ENCODE data around the gene ADAM22.
A peak's percentile ranks its signal among the peaks of the same experiment; 100 is the strongest.
"Not testable (repeated sequence)": the region's sequence is repeated elsewhere in the genome, so short reads cannot be mapped to it uniquely, and the experiment has no call there.

Gene ADAM22

DNA sequence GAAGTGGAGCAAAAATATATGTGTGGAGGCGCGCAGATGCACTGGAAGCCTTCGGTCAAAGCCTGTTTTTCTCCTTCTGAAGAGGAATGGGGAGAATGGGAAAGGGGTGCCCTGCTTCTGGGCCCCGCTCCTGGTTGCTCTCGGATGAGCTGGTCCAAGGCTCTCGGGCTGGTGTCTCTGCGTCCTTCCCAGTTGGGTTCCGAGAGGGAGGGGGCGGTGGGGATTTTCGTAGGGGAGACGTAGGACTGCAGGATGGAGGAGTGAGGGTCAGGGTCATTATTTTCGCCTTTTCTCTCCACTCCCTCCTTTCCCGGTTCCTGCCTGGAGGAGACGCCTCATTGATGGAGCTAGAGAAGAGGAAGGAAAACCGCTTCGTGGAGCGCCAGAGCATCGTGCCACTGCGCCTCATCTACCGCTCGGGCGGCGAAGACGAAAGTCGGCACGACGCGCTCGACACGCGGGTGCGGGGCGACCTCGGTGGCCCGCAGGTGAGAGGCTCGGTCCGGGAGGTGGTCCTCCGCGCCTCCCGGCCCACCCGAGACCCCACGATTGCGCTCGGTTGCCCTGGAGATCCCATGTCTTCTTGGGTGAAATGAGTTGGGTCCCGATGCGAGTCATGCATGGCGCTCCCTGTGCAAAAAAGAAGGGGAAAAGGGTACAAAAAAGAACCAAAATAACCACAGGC lies 790 bp downstream of the ADAM22 start:
- no peaks in the 10 kb centered on the region for H3K9me3 Mint-ChIP-seq
- H3K27ac Mint-ChIP-seq = no peak overlapping the region
- H3K27me3 Mint-ChIP-seq = peaks cover 44% of the 10 kb centered on the region
- CTCF ChIA-PET = no interaction called here
- H3K4me3 Mint-ChIP-seq = peak overlapping the region; percentile 83
- H3K36me3 Mint-ChIP-seq = peaks cover 5% of the 10 kb centered on the region
- H3K4me1 Mint-ChIP-seq = peaks cover 15% of the 10 kb centered on the region
- peak; percentile 34 for DNase-seq

DNA sequence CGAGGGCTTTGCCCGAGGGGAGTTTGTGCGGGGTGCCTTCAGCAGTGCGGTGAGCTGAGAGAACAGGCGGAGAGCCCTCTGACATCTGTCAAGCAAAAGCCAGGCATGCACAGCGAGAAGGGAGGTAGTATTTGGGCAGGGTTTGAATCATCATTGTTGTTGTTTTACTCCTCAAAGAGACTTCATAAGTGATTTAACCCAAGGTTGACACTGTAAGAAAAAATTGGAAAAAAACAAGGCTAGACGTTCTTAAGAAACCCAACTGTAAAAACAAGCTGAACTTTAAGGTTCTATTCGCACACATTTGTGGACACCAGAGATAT lies 1.3 kb downstream of the ADAM22 start:
- Mint-ChIP-seq H3K27ac (no peak overlapping the region), H3K27me3 (peaks cover 43% of the 10 kb centered on the region), H3K4me3 (peak overlapping the region; percentile 83), H3K36me3 (peaks cover 5% of the 10 kb centered on the region), H3K4me1 (peaks cover 15% of the 10 kb centered on the region), H3K9me3 (no peaks in the 10 kb centered on the region)
- no peak for DNase-seq
- CTCF ChIA-PET = no interaction called here

DNA sequence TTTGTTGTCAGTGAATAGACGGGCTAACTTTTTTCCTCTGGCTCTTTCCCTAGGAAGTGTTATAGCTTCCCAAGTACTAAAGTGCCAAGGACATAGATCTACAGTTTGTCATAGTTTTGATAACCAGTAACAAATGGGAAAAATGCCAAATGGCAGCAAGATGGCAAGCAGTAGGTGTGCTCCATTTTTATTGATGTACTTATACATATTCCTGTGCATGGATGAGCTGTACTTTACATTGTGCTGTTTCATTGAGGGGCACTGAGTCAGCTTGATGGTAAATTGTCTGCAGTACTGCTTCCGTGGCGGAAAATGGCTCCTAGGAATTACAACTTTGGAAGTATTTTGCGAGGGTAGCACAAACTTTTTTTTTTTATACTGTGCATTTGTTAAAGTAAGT lies 7.1 kb downstream of the ADAM22 start:
- Mint-ChIP-seq H3K4me1 (no peaks in the 10 kb centered on the region), H3K9me3 (no peaks in the 10 kb centered on the region), H3K27ac (no peak overlapping the region), H3K36me3 (peaks cover 1% of the 10 kb centered on the region), H3K27me3 (peaks cover 4% of the 10 kb centered on the region), H3K4me3 (no peak overlapping the region)
- CTCF ChIA-PET = no interaction called here
- no peak for DNase-seq

DNA sequence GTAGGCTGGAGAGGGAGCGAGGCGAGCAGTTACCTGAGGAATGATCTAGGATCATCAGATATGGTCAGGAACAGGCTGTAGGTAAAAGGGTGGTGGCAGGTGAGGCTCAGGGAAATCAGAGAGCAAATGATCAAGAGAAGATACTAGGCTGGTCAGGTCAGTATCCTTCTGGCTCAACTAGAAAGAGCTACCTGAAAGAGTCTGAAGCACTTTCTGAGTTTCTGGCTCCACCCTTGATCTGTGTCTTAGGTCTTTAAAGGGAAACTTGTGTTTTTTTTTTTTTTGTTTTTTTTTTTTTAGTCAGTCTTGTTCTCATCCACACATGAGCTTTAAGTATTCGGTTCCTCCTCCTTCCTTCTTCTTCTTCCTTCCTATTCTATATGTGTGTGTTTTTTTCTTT lies 10.5 kb downstream of the ADAM22 start:
- H3K27ac Mint-ChIP-seq = no peak overlapping the region
- H3K9me3 Mint-ChIP-seq = no peaks in the 10 kb centered on the region
- H3K36me3 Mint-ChIP-seq = no peaks in the 10 kb centered on the region
- no peaks in the 10 kb centered on the region for H3K27me3 Mint-ChIP-seq
- no peak for DNase-seq
- CTCF ChIA-PET = no interaction called here
- no peaks in the 10 kb centered on the region for H3K4me1 Mint-ChIP-seq
- H3K4me3 Mint-ChIP-seq = no peak overlapping the region

DNA sequence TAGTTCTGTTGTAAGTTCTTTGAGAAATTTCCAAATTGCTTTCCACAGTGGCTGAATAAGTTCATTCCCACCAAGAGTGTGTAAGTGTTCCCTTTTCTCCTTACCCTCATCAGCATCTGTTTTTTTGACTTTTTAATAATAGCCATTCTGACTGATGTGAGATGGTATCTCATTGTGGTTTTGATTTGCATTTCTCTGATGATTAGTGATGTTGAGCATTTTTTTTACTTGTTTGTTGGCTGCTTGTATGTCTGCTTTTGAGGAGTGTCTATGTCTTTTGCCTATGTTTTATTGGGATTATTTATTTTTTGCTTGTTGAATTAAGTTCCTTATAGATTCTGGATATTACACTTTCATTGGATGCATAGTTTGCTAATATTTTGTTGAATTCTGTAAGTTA lies 11.9 kb downstream of the ADAM22 start:
- DNase-seq, H3K4me3 Mint-ChIP-seq, H3K9me3 Mint-ChIP-seq, CTCF ChIA-PET, H3K4me1 Mint-ChIP-seq, H3K27me3 Mint-ChIP-seq, H3K27ac Mint-ChIP-seq, H3K36me3 Mint-ChIP-seq: not testable (repeated sequence)

DNA sequence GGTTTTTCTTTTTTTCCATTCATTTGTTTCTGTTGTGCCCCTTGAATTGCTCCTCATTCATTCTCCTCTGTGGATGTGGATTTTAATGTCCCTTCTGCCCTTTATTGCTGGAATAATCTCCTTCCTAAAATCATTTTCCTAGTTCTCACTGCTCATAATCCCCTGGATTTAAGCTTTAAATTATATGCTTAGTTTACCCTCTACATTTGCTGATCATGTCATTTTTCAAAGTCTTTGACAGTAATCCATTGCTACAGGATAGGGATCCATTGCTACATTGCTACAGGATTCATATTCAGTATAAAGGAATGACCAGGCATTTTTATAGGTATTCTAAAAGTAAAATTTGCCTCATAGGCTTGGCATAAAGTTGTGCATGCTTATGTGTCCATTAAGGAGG lies 14.3 kb downstream of the ADAM22 start:
- CTCF ChIA-PET = no interaction called here
- DNase-seq = no peak
- no peaks in the 10 kb centered on the region for H3K27me3 Mint-ChIP-seq
- no peaks in the 10 kb centered on the region for H3K36me3 Mint-ChIP-seq
- no peak overlapping the region for H3K27ac Mint-ChIP-seq
- H3K4me3 Mint-ChIP-seq = no peak overlapping the region
- H3K9me3 Mint-ChIP-seq = no peaks in the 10 kb centered on the region
- H3K4me1 Mint-ChIP-seq = no peaks in the 10 kb centered on the region

DNA sequence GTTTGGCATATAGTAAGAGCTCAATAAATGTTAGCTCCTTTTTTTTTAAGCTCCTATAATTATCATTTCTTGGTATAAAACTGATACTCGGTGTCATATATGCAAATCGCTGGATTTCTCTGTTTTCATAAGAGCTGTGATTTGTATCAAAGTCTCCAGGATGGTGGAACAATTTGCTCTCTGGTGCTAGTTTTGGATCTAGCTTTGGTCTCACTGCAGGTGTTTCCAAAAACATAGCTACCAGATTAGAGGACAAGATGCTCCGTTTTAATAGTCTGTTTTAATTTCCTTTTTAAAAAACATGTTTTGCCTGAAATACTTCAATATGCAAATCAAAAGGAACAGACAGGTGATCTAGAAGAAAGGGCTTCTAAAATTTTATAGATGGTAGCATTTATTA lies 25.3 kb downstream of the ADAM22 start:
- Mint-ChIP-seq H3K4me3 (no peak overlapping the region), H3K4me1 (no peaks in the 10 kb centered on the region), H3K36me3 (no peaks in the 10 kb centered on the region), H3K9me3 (no peaks in the 10 kb centered on the region), H3K27ac (no peak overlapping the region), H3K27me3 (no peaks in the 10 kb centered on the region)
- CTCF ChIA-PET = interaction anchor here (0.9 kb wide), 1 partner anchor 161 kb away, joined by 3 read pairs; no protein-coding TSS in a partner anchor
- DNase-seq = no peak

DNA sequence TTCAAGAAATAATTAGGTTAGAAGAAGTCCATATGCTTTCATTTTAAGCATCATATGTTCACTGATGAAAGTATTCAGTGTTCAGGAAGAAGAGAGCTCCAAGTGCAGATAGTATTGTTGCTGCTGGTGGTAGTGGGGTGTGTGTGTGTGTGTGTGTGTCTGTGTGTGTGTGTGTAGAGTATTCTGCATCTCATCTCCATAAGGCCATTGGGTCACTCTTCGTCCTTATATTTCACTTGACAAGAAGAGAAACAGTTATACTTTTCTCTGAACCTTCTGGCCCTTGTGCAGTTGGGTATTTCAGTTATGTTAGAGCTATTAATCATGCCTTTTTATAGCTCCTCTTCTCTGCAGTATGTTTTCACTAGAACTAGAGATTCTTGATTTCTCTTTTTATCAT lies 26.2 kb downstream of the ADAM22 start:
- CTCF ChIA-PET = no interaction called here
- H3K4me1 Mint-ChIP-seq = no peaks in the 10 kb centered on the region
- H3K36me3 Mint-ChIP-seq = no peaks in the 10 kb centered on the region
- no peak for DNase-seq
- H3K4me3 Mint-ChIP-seq = no peak overlapping the region
- H3K9me3 Mint-ChIP-seq = no peaks in the 10 kb centered on the region
- no peaks in the 10 kb centered on the region for H3K27me3 Mint-ChIP-seq
- H3K27ac Mint-ChIP-seq = no peak overlapping the region

DNA sequence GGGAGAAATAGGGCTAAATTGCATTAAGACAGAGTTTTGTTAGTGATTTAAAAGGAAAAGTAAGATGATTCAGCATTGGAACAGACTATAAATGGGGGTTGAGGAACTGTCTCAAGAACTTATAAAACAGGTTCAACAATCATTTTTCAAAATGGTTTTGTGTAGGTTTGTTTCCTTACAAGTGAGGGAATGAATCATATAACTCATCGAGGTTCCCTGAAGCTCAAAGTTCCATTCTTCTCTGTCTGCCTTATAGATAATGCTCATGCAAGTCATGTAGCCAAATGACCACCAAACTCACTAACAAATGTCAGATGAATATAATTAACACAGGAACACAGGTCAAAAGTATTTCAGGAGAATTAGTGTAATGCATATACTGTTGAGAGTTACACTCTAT lies 27.7 kb downstream of the ADAM22 start:
- H3K36me3 Mint-ChIP-seq = no peaks in the 10 kb centered on the region
- CTCF ChIA-PET = interaction anchor here (0.6 kb wide), 1 partner anchor 863 kb away, joined by 3 read pairs; no protein-coding TSS in a partner anchor
- H3K27ac Mint-ChIP-seq = no peak overlapping the region
- no peak for DNase-seq
- H3K4me3 Mint-ChIP-seq = no peak overlapping the region
- H3K9me3 Mint-ChIP-seq = no peaks in the 10 kb centered on the region
- no peaks in the 10 kb centered on the region for H3K4me1 Mint-ChIP-seq
- no peaks in the 10 kb centered on the region for H3K27me3 Mint-ChIP-seq

DNA sequence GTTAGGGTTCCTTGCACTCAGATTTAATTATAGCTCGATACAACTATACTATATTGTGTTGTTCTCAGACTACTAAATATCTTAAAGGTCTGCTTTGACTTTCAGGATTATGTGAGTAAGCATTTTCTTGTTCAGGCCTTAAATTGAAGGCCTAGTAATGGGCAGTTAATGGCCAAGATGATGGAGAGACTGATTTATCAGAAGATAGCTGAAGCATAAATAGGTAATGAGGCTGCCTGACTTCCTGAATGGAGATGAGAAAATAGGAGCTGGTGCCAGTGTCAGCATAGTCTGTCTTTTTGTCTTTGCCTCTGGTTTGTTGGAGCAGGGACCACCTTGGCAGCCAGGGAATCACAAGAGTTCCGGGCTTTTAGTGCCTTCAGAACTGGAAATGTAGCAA lies 32.2 kb downstream of the ADAM22 start:
- Mint-ChIP-seq H3K9me3 (no peaks in the 10 kb centered on the region), H3K36me3 (no peaks in the 10 kb centered on the region), H3K4me3 (no peak overlapping the region), H3K27me3 (no peaks in the 10 kb centered on the region), H3K27ac (no peak overlapping the region), H3K4me1 (no peaks in the 10 kb centered on the region)
- CTCF ChIA-PET = no interaction called here
- no peak for DNase-seq

DNA sequence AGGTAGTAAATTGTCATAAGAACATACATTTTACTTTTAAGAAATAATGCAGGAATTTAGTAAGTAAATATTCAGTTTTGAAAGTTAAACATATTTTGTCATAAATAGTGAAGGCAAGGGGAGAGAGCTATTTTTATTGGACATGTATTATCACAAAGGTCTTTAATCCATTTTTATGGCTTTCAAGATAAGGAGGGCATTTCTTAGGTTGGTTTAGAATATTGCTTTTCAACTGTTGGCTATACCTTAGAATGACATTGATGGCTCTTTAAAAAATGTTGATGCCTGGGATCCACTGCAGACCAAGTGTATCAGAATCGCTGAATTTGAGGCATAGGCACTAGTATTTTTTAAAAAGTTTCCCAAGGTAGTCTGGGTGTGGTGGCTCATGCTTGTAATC lies 34.0 kb downstream of the ADAM22 start:
- Mint-ChIP-seq H3K4me1 (no peaks in the 10 kb centered on the region), H3K4me3 (no peak overlapping the region), H3K9me3 (no peaks in the 10 kb centered on the region), H3K36me3 (no peaks in the 10 kb centered on the region), H3K27ac (no peak overlapping the region), H3K27me3 (no peaks in the 10 kb centered on the region)
- CTCF ChIA-PET = no interaction called here
- DNase-seq = no peak

DNA sequence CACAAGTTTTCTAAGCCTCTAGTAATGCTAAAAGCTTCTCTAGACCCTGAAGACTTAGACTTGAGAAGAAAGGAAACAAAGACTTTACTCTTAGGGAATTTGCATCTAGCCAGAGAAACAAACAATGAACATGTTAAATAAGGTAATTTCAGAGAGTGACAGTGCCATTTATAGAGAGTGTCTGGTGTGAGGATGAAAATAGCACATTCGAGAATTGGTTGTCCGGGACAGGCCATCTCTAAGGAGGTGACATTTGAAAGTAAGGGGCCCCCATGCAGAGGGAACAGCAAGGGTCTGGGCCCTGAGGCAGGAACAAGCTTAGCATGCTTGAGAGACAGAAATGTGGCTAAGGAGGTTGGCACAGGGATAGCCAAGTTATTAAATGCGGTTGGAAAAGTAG lies 48.1 kb downstream of the ADAM22 start:
- Mint-ChIP-seq H3K4me3 (no peak overlapping the region), H3K4me1 (no peaks in the 10 kb centered on the region), H3K27ac (no peak overlapping the region), H3K36me3 (no peaks in the 10 kb centered on the region), H3K27me3 (no peaks in the 10 kb centered on the region), H3K9me3 (no peaks in the 10 kb centered on the region)
- DNase-seq = no peak
- CTCF ChIA-PET = no interaction called here

DNA sequence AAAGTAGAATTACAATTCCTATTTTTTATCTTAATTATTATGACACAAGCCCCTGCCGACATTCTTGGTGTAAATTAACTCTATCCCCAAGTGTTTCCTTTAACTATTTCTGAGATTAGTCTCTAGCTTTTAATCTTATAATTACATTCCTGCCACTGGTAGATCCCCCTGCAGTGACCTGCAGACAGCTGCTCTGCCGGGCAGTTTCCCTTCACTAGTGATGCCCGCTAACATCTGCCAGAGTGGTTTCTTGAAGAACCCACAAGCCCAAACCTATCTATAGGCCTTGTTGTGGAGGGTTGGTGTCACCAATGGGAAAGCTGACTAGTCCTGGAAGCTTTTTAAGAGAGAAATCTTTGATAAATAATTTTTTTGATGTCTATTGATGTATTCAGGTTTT lies 50.0 kb downstream of the ADAM22 start:
- Mint-ChIP-seq H3K27ac (no peak overlapping the region), H3K36me3 (no peaks in the 10 kb centered on the region), H3K9me3 (no peaks in the 10 kb centered on the region), H3K27me3 (no peaks in the 10 kb centered on the region), H3K4me1 (no peaks in the 10 kb centered on the region), H3K4me3 (no peak overlapping the region)
- CTCF ChIA-PET = no interaction called here
- DNase-seq = no peak

DNA sequence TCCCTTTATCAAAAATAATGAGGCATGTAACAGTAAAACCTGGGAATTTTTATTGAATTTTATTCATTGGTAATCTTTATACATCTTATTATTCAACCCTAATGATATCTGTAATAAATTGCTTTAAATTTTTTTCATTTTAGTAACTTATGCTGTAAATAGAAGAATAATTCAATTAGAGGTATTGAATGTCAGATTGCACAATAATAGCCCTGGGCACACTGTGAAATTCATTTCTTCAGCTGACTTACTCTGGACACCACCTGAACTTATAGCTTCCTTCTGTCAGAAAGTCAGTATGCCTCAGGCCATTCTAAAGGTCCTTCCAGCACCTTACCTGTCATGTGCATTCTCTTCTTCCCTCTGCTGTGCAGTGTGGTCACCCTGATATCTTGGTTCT lies 59.2 kb downstream of the ADAM22 start:
- no peak overlapping the region for H3K4me3 Mint-ChIP-seq
- no peaks in the 10 kb centered on the region for H3K4me1 Mint-ChIP-seq
- no peaks in the 10 kb centered on the region for H3K9me3 Mint-ChIP-seq
- H3K27ac Mint-ChIP-seq = no peak overlapping the region
- DNase-seq = no peak
- CTCF ChIA-PET = no interaction called here
- H3K36me3 Mint-ChIP-seq = no peaks in the 10 kb centered on the region
- no peaks in the 10 kb centered on the region for H3K27me3 Mint-ChIP-seq

DNA sequence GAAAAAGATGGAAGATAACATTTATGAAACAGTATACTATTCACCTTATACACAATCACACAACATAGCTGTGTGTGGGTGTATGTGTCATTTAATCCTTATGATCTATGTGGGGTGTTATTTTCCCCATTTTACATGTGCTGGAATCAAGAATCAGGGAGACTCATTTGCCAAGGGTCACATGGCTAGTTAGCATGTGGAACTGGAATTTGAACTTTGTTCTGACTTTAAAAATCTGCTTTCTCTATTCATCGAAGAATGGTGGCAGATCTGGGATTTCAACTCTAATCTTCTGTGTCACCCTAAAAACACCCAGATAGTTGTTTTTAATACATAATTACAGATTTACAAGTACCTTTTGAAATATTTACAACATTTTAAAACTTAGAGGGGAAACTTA lies 65.2 kb downstream of the ADAM22 start:
- no peak for DNase-seq
- Mint-ChIP-seq H3K4me1 (no peaks in the 10 kb centered on the region), H3K27ac (no peak overlapping the region), H3K27me3 (no peaks in the 10 kb centered on the region), H3K4me3 (no peak overlapping the region), H3K9me3 (no peaks in the 10 kb centered on the region), H3K36me3 (no peaks in the 10 kb centered on the region)
- CTCF ChIA-PET = no interaction called here
